WTC11 (cell line): ENCODE data around the gene HS3ST1. TPM values are rescaled to one million over a fixed set of nuclear protein-coding genes. Genes with fewer than 3 reads are reported as not detected.
A peak's percentile ranks its signal among the peaks of the same experiment; 100 is the strongest.

Source experiments
- ATAC-seq: fragments of 200-7000 bp; cut with Tn5 transposase; 2 replicates; pipeline ENCODE4 v1.10.0; 2021; ENCODE audit warnings: mild to moderate bottlenecking, moderate library complexity
- CTCF ChIA-PET: fragments of 300-600 bp; sonication (Branson Sonifier 250); formaldehyde crosslinking; loops from one replicate; lab custom pipeline; 2021; ENCODE audit warnings: antibody characterized with exemption; lab: Charles Lee
- POLR2A ChIA-PET: fragments of 350-600 bp; sonication (Branson Sonifier 250); formaldehyde crosslinking; loops from one replicate; lab custom pipeline; 2021; ENCODE audit warnings: antibody characterized with exemption; lab: Charles Lee
- DNase-seq: peaks from one replicate; pipeline ENCODE4 v3.0.0; 2021; ENCODE audit warnings: low spot score
- H3K27ac Mint-ChIP-seq: 2 replicates; pipeline ENCODE4 v1.8.0; 2021; ENCODE audit warnings: mixed read lengths
- H3K27me3 Mint-ChIP-seq: 2 replicates; pipeline ENCODE4 v1.8.0; 2021; ENCODE audit warnings: low read depth, mild to moderate bottlenecking, moderate library complexity, mixed read lengths
- H3K36me3 Mint-ChIP-seq: 2 replicates; pipeline ENCODE4 v1.8.0; 2021; ENCODE audit warnings: mixed read lengths
- H3K4me1 Mint-ChIP-seq: 2 replicates; pipeline ENCODE4 v1.8.0; 2022; ENCODE audit warnings: mixed read lengths
- H3K4me3 Mint-ChIP-seq: 2 replicates; pipeline ENCODE4 v1.8.0; 2021; ENCODE audit warnings: mild to moderate bottlenecking, moderate library complexity, mixed read lengths
- H3K9me3 Mint-ChIP-seq: 2 replicates; pipeline ENCODE4 v1.8.0; 2021; ENCODE audit warnings: mixed read lengths
- AFF4 ChIP-seq: sonication (generic); formaldehyde crosslinking; IDR thresholded peaks from 2 replicates; pipeline ENCODE4 v1.8.1; 2023; ENCODE audit warnings: mild to moderate bottlenecking, missing genetic modification reagents, borderline replicate concordance
- AR ChIP-seq: fragments of 250-450 bp; sonication (Bioruptor Pico); IDR thresholded peaks from 2 replicates; pipeline ENCODE4 v1.9.0; 2021; ENCODE audit warnings: mild to moderate bottlenecking
- ATF6 ChIP-seq: sonication (generic); formaldehyde crosslinking; IDR thresholded peaks from 2 replicates; pipeline ENCODE4 v1.8.1; 2023; ENCODE audit warnings: mild to moderate bottlenecking, missing genetic modification reagents
- E2F4 ChIP-seq: sonication (generic); formaldehyde crosslinking; IDR thresholded peaks from 2 replicates; pipeline ENCODE4 v1.8.1; 2022; ENCODE audit warnings: low read depth, mild to moderate bottlenecking, moderate library complexity, missing genetic modification reagents, borderline replicate concordance
- ESRRA ChIP-seq: sonication (generic); formaldehyde crosslinking; IDR thresholded peaks from 2 replicates; pipeline ENCODE4 v1.8.1; 2022; ENCODE audit warnings: mild to moderate bottlenecking, missing genetic modification reagents, borderline replicate concordance
- FOXP1 ChIP-seq: sonication (generic); formaldehyde crosslinking; IDR thresholded peaks from 2 replicates; pipeline ENCODE4 v1.8.0; 2022; ENCODE audit warnings: missing genetic modification reagents, mild to moderate bottlenecking, moderate library complexity, borderline replicate concordance
- GTF2I ChIP-seq: fragments of 250-450 bp; sonication (Bioruptor Pico); conservative IDR thresholded peaks from 2 replicates; pipeline ENCODE4 v1.4.0; 2021; ENCODE audit warnings: mild to moderate bottlenecking
- JUN ChIP-seq: sonication (generic); formaldehyde crosslinking; IDR thresholded peaks from 2 replicates; pipeline ENCODE4 v1.8.0; 2023; ENCODE audit warnings: mild to moderate bottlenecking, missing genetic modification reagents
- NR1H2 ChIP-seq: sonication (generic); formaldehyde crosslinking; IDR thresholded peaks from 2 replicates; pipeline ENCODE4 v1.9.0; 2021; ENCODE audit warnings: mild to moderate bottlenecking, moderate library complexity, missing genetic modification reagents
- NR3C1 ChIP-seq: sonication (generic); formaldehyde crosslinking; conservative IDR thresholded peaks from 2 replicates; pipeline ENCODE4 v1.8.1; 2023; ENCODE audit warnings: low read depth, mild to moderate bottlenecking, missing genetic modification reagents
- PRRX2 ChIP-seq: fragments of 250-450 bp; sonication (Bioruptor Pico); IDR thresholded peaks from 2 replicates; pipeline ENCODE4 v1.8.0; 2021; ENCODE audit warnings: mild to moderate bottlenecking
- ZNF416 ChIP-seq: fragments of 250-450 bp; sonication (Bioruptor Pico); IDR thresholded peaks from 2 replicates; pipeline ENCODE4 v1.9.0; 2021; ENCODE audit warnings: mild to moderate bottlenecking, inconsistent platforms
- ZNF671 ChIP-seq: fragments of 250-450 bp; sonication (Bioruptor Pico); IDR thresholded peaks from 2 replicates; pipeline ENCODE4 v1.8.0; 2021; ENCODE audit warnings: mild to moderate bottlenecking
- total RNA-seq: library from RNA; stranded (reverse); gene quantifications from 3 replicates; pipeline ENCODE4 v1.2.3, GENCODE V29; 2021
- TF ChIP-seq, protein P1 (sequence below): sonication (generic); formaldehyde crosslinking; IDR thresholded peaks from 2 replicates; pipeline ENCODE4 v1.8.0; 2022; ENCODE audit warnings: mild to moderate bottlenecking, missing genetic modification reagents

Gene HS3ST1
- total RNA-seq, 1 experiment from 2014 or later: 0.52 TPM

DNA sequence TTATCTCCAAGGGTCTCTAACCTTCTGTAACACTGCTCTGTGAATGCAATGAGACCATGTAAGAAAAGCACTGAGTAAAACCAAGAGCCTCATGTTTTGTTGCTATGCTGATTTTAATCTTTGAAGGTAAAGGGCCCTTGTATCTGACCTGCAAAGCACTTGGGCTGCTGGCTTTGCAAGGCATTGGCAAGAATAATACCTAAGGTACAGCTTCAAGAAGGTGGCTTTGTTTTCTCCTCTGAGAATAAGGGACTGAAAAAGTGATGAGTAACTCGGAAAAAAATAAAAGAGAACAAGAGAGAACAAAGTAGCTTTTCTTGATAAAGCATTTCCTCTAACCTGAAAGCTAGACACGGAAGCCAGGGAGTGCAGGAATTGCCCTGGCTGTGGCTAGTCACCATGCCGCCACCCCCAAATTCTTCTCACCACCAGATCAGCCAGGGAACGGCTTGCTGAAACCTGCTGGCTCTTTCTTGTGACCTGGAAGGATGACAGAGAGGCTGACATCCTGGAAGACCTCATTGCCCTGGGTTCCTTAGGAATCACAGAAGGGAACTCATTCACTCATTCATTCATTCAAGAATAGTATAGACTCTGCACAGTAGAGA lies 41.8 kb upstream of the HS3ST1 start:
- Mint-ChIP-seq H3K27me3 (peaks cover 6% of the 10 kb centered on the region; the same call in 1 of the 2 replicates), H3K27ac (0 out of 2 replicates have a peak overlapping the region, but pooled peaks have one; percentile 71), H3K36me3 (peaks cover 45% of the 10 kb centered on the region), H3K9me3 (peaks cover 66% of the 10 kb centered on the region), H3K4me3 (no peak overlapping the region), H3K4me1 (peaks cover 30% of the 10 kb centered on the region)
- no peak for ATAC-seq
- TF ChIP-seq E2F4: no peak
- no peak for TF ChIP-seq AR (CRISPR knock-in tag)
- no peak for TF ChIP-seq AFF4 (CRISPR knock-in tag)
- TF ChIP-seq ATF6 (CRISPR knock-in tag): no peak
- DNase-seq: no peak
- ChIA-PET CTCF (no interaction called here), POLR2A (no interaction called here)

GRCh38 chr4:11469650-11470437 lies 41.1 kb upstream of the HS3ST1 start:
- H3K36me3 Mint-ChIP-seq: peaks cover 45% of the 10 kb centered on the region
- CTCF ChIA-PET: no interaction called here
- no peak overlapping the region for H3K4me3 Mint-ChIP-seq
- TF ChIP-seq, protein P1, sequence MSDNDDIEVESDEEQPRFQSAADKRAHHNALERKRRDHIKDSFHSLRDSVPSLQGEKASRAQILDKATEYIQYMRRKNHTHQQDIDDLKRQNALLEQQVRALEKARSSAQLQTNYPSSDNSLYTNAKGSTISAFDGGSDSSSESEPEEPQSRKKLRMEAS (CRISPR knock-in tag): no peak
- no peak for TF ChIP-seq PRRX2 (CRISPR knock-in tag)
- TF ChIP-seq NR3C1 (CRISPR knock-in tag): no peak
- TF ChIP-seq NR1H2 (CRISPR knock-in tag): no peak
- TF ChIP-seq ZNF416 (CRISPR knock-in tag): no peak
- TF ChIP-seq FOXP1: no peak
- TF ChIP-seq ZNF671 (CRISPR knock-in tag): no peak
- no peak for TF ChIP-seq GTF2I (CRISPR knock-in tag)
- no peak for TF ChIP-seq ESRRA (CRISPR knock-in tag)
- no peak for TF ChIP-seq JUN (CRISPR knock-in tag)
- POLR2A ChIA-PET: no interaction called here
- H3K9me3 Mint-ChIP-seq: peaks cover 65% of the 10 kb centered on the region
- DNase-seq (no peak), ATAC-seq (no peak)
- peak overlapping the region; percentile 71 for H3K27ac Mint-ChIP-seq
- H3K4me1 Mint-ChIP-seq: peaks cover 30% of the 10 kb centered on the region
- peaks cover 6% of the 10 kb centered on the region; the same call in 1 of the 2 replicates for H3K27me3 Mint-ChIP-seq
